ENCODE results near the gene FER1L5.

DNA sequence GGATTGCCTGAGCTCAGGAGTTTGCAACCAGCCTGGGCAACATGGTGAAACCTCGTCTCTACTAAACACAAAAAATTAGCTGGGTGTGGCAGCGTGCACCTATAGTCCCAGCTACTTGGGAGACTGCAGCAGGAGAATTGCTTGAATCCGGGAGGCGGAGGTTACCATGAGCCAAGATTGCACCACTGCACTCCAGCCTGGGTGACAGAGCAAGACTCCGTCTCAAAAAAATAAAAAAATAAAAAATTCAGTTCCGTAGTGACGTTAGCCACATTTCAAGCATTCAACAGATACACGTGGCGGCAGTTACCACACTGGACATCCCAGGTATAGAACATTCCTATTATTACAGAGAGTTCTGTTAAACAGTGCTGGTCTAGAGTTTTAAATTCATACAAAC lies 8.9 kb upstream of the FER1L5 start:
- TF ChIP-seq CTCF (conservative IDR thresholded peaks at IDR 0.05 in 1 of 2, IDR thresholded peaks at IDR 0.05 in 1 of 2; ENCODE audit: extremely low read depth in 1 of 2, insufficient read depth in 1 of 2, low read depth in 1 of 2, low read length in 2 of 2) (no peak), EZH2 (IDR thresholded peaks at IDR 0.05; ENCODE audit: borderline replicate concordance, low read length) (no peak)

All from mammary epithelial cell (primary cell).